RWPE1 (cell line): ENCODE measurements around the gene TRIM67.

ENCODE experiments used
- CTCF ChIA-PET: fragments of 350-600 bp; sonication (Branson Sonifier 250); formaldehyde crosslinking; extraction: SDS; loops from one replicate; lab custom pipeline; 2021; lab: Yijun Ruan, JAX
- POLR2A ChIA-PET: fragments of 400-600 bp; formaldehyde crosslinking; extraction: SDS; loops from one replicate; lab custom pipeline; 2020; ENCODE audit warnings: antibody characterized with exemption; ENCODE audit not compliant: low non-redundant PET; lab: Yijun Ruan, JAX
- DNase-seq: peaks from one replicate; pipeline ENCODE4 v3.0.0; 2012; ENCODE audit warnings: low spot score
- H3K27ac ChIP-seq: fragments of 450-650 bp; 2 replicates; pipeline ENCODE4 v1.5.1; 2017
- CTCF ChIP-seq: fragments of 450-650 bp; conservative IDR thresholded peaks from 2 replicates; pipeline ENCODE4 v1.5.1; 2017; ENCODE audit warnings: low read depth, mild to moderate bottlenecking

Gene TRIM67

GRCh38 chr1:231264642-231265041 lies 102.8 kb downstream of the TRIM67 start:
- no peak overlapping the region for H3K27ac ChIP-seq
- POLR2A ChIA-PET: no interaction called here
- TF ChIP-seq CTCF: no peak
- DNase-seq: no peak
- CTCF ChIA-PET: no interaction called here

- CTCF ChIA-PET: interaction anchor here (0.8 kb wide), 1 partner anchor 31 kb away, joined by 3 read pairs; no protein-coding TSS in a partner anchor
Observed at GRCh38 chr1:231265379-231265778, 103.5 kb downstream of the TRIM67 start.

GRCh38 chr1:231266811-231267322 lies 105.0 kb downstream of the TRIM67 start:
- no peak for DNase-seq
- CTCF ChIA-PET: no interaction called here
- H3K27ac ChIP-seq: no peak overlapping the region
- POLR2A ChIA-PET: no interaction called here
- TF ChIP-seq CTCF: no peak

More at GRCh38 chr1:231265379-231265778, 103.5 kb downstream of the TRIM67 start:
- POLR2A ChIA-PET: interaction anchor here (0.5 kb wide), 1 partner anchor 75 kb away, joined by 13 read pairs; no protein-coding TSS in a partner anchor
- DNase-seq: no peak
- no peak overlapping the region for H3K27ac ChIP-seq
- no peak for TF ChIP-seq CTCF
